ENCODE data around the gene STX7.

DNA sequence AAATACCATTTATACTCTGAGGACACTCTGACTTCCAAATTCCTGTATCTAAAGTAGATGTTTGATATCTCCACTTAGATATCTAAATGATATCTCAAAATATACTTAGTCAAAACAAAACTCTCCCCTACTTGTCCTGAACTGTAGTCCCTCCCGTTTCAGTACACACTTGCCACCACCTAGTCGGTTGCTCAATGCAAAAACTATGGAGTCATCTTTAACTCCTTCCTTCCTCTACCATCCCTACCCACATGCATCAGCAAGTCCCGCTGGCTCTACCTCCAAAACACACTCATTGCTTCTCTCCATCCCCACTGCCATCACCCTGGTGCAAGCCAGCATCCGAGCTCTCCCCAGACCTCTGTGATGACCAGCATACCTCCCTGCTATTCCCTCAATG lies 13.2 kb downstream of the STX7 start:
- no peak for TF ChIP-seq POLR2A (IDR thresholded peaks at IDR 0.05)
- TF ChIP-seq, protein P1, sequence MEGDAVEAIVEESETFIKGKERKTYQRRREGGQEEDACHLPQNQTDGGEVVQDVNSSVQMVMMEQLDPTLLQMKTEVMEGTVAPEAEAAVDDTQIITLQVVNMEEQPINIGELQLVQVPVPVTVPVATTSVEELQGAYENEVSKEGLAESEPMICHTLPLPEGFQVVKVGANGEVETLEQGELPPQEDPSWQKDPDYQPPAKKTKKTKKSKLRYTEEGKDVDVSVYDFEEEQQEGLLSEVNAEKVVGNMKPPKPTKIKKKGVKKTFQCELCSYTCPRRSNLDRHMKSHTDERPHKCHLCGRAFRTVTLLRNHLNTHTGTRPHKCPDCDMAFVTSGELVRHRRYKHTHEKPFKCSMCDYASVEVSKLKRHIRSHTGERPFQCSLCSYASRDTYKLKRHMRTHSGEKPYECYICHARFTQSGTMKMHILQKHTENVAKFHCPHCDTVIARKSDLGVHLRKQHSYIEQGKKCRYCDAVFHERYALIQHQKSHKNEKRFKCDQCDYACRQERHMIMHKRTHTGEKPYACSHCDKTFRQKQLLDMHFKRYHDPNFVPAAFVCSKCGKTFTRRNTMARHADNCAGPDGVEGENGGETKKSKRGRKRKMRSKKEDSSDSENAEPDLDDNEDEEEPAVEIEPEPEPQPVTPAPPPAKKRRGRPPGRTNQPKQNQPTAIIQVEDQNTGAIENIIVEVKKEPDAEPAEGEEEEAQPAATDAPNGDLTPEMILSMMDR (IDR thresholded peaks at IDR 0.05) = no peak

All from uterus (tissue), 2 donors.